Karpas-422 (cell line): ENCODE measurements around the gene UCKL1. TPM values are rescaled to one million over a fixed set of nuclear protein-coding genes. Genes with fewer than 3 reads are reported as not detected.
A peak's percentile ranks its signal among the peaks of the same experiment; 100 is the strongest.
"Not testable (repeated sequence)": the region's sequence is repeated elsewhere in the genome, so short reads cannot be mapped to it uniquely, and the experiment has no call there.

Experiments
- DNase-seq: peaks from one replicate; pipeline ENCODE4 v3.0.0-alpha.2; 2015
- H2AFZ ChIP-seq: fragments of 200-600 bp; sonication (generic); 2 replicates; pipeline ENCODE4 v1.6.1; 2014; ENCODE audit warnings: antibody characterized with exemption, low read length, mixed read lengths
- H3K27ac ChIP-seq: fragments of 200-600 bp; sonication (generic); 2 replicates; pipeline ENCODE4 v1.5.1; 2014; ENCODE audit warnings: mild to moderate bottlenecking, low read length, moderate library complexity
- H3K27me3 ChIP-seq: fragments of 200-600 bp; sonication (generic); 2 replicates; pipeline ENCODE4 v1.6.1; 2014; ENCODE audit warnings: low read length, mixed read lengths
- H3K36me3 ChIP-seq: fragments of 200-600 bp; sonication (generic); 2 replicates; pipeline ENCODE4 v1.6.1; 2014; ENCODE audit warnings: low read length, mixed read lengths; ENCODE audit not compliant: insufficient read depth
- H3K4me1 ChIP-seq: fragments of 200-600 bp; sonication (generic); 2 replicates; pipeline ENCODE4 v1.6.1; 2014; ENCODE audit warnings: mild to moderate bottlenecking, low read length, mixed read lengths
- H3K4me2 ChIP-seq: fragments of 200-600 bp; sonication (generic); 2 replicates; pipeline ENCODE4 v1.6.1; 2014; ENCODE audit warnings: low read length, low read depth, mild to moderate bottlenecking; ENCODE audit not compliant: poor library complexity, severe bottlenecking
- H3K4me3 ChIP-seq: fragments of 200-600 bp; sonication (generic); 2 replicates; pipeline ENCODE4 v1.5.1; 2014; ENCODE audit warnings: mild to moderate bottlenecking, antibody characterized with exemption, low read length, mixed read lengths
- H3K79me2 ChIP-seq: fragments of 200-600 bp; sonication (generic); 2 replicates; pipeline ENCODE4 v1.6.1; 2014; ENCODE audit warnings: mild to moderate bottlenecking, low read length, mixed read lengths
- H3K9ac ChIP-seq: fragments of 200-600 bp; sonication (generic); 2 replicates; pipeline ENCODE4 v1.6.0; 2014; ENCODE audit warnings: low read length
- H3K9me2 ChIP-seq: fragments of 200-600 bp; sonication (generic), shearing (Covaris generic); replicated peaks from 2 replicates; pipeline ENCODE4 v1.6.0; 2014; ENCODE audit warnings: mild to moderate bottlenecking, low read length, moderate library complexity; ENCODE audit not compliant: insufficient read depth
- H3K9me3 ChIP-seq: fragments of 300-700, 200-600 bp; sonication (generic); 2 replicates; pipeline ENCODE4 v1.6.1; 2014; ENCODE audit warnings: low read length, mixed read lengths
- H4K20me1 ChIP-seq: fragments of 200-600 bp; sonication (generic); 2 replicates; pipeline ENCODE4 v1.6.1; 2014; ENCODE audit warnings: mild to moderate bottlenecking, antibody characterized with exemption, low read length, low read depth; ENCODE audit not compliant: insufficient read depth
- total RNA-seq: library from RNA; depleted of rRNA; stranded (reverse); fragments of >200 nt; shearing (Covaris generic); gene quantifications from 2 replicates; pipeline ENCODE4 v1.2.3, GENCODE V29; 2014; ENCODE audit warnings: low replicate concordance

Gene UCKL1
- total RNA-seq, 1 experiment from 2014 or later: 32.3 TPM

DNA sequence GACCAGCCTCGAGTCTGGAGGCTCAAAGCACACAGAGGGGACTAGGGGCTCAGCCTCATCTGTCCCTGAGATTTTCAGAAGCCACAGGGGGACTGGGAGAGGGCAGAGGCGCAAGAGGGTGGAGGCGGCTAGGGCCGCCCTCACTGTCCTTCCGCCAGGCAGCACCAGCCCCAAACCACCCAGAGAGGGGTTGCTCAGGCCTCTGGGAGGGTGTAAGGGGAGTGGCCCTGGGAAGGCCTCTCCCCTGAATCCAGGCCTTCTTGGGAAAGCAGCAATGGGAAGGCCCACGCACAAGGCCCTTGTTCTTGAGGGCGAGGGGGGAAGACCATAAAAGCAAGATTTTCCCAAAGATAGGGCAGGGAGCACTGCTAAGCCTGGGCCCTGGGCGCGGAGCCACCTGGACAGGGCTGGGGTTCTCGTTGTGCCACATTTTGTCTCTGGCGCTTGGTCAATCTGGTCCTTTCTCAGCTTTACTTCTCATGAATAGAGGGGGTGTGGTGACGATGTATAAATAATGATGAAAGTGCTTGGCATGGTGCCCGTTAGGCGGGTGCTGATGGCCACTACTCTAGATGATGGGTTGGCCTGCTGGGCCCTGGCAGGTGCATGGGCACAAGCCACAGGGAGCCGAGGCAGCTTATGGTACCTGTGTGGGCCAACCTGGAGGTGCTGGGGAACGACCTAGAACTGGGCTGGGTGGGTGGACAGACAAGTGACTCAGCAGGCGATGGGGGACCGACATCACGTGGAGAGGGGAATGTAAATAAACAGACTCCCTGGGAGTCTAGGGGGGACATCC is 18.4 kb upstream of the UCKL1 start:
- no peaks in the 10 kb centered on the region for H3K36me3 ChIP-seq
- no peaks in the 10 kb centered on the region for H3K79me2 ChIP-seq
- H3K9ac ChIP-seq: no peak overlapping the region
- H3K27ac ChIP-seq: no peak overlapping the region
- H3K4me2 ChIP-seq: no peak overlapping the region
- no peaks in the 10 kb centered on the region for H3K9me3 ChIP-seq
- H3K27me3 ChIP-seq: no peaks in the 10 kb centered on the region
- no peak overlapping the region for H2AFZ ChIP-seq
- no peak overlapping the region for H3K4me3 ChIP-seq
- no peaks in the 10 kb centered on the region for H4K20me1 ChIP-seq
- no peaks in the 10 kb centered on the region for H3K9me2 ChIP-seq
- no peak for DNase-seq
- peaks cover 20% of the 10 kb centered on the region for H3K4me1 ChIP-seq

DNA sequence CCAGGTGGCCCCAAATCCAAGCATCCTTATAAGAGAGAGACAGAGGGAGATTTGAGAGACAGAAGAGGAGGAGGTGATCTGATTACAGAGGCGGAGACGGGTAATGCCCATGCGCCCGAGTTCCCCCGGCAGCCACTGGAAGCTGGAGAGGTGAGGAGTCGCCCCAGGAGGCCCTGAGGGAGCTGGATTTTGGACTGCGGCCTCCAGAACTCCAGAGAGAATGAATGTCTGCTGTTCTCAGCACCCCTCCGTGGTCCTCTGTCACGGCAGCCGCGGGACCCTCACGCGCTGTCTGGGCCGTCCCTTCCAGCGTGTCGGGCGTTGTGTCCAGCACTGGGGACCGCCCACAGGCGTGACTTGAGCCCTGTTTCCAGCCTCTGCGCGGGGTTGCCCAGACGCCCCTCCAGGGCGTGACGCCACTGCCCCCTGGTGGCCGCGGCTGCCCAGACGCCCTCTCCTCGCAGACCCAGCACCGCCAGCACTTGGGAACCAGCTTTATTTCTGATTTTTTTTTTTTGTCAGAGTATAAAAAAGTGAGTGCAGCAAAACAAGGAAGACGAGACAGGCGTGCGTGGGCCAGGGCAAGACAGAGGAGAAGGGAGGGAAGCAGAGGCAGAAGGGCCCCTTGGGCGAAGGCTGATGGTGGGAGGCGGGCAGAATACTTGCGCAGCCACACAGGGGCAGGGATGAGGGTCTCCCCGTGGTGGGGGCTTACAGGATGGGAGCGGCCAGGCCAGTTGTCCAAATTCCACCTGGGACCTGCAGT is 17.6 kb upstream of the UCKL1 start:
- DNase-seq: peak; percentile 92
- H3K79me2 ChIP-seq: peaks cover 4% of the 10 kb centered on the region
- no peaks in the 10 kb centered on the region for H3K9me2 ChIP-seq
- H3K27ac ChIP-seq: no peak overlapping the region
- H3K4me1 ChIP-seq: peaks cover 17% of the 10 kb centered on the region
- H3K36me3 ChIP-seq: no peaks in the 10 kb centered on the region
- no peaks in the 10 kb centered on the region for H3K27me3 ChIP-seq
- H3K4me2 ChIP-seq: peak overlapping the region; percentile 37
- no peak overlapping the region for H3K4me3 ChIP-seq
- H3K9me3 ChIP-seq: no peaks in the 10 kb centered on the region
- no peak overlapping the region for H2AFZ ChIP-seq
- H3K9ac ChIP-seq: no peak overlapping the region
- no peaks in the 10 kb centered on the region for H4K20me1 ChIP-seq

DNA sequence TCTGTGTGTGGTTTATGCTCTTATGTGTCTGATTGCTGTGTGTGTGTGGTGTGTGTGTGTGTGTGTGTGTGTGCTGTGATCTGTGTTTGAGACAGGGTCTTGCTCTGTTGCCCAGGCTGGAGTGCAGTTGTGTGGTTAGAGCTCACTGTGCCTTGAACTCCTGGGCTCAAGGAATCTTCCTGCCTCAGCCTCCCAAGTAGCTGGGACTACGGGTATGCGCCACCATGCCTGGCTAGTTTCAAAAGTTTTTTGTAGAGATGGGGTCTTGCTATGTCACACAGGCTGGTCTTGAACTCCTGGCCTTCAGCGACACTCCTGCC is 16.9 kb upstream of the UCKL1 start:
- Histone ChIP-seq H2AFZ (no peak overlapping the region), H3K36me3 (no peaks in the 10 kb centered on the region), H4K20me1 (no peaks in the 10 kb centered on the region), H3K9me2 (no peaks in the 10 kb centered on the region), H3K27ac (no peak overlapping the region), H3K79me2 (peaks cover 10% of the 10 kb centered on the region), H3K4me3 (no peak overlapping the region), H3K9ac (no peak overlapping the region), H3K4me1 (peaks cover 16% of the 10 kb centered on the region), H3K4me2 (no peak overlapping the region), H3K27me3 (no peaks in the 10 kb centered on the region), H3K9me3 (no peaks in the 10 kb centered on the region)
- no peak for DNase-seq

DNA sequence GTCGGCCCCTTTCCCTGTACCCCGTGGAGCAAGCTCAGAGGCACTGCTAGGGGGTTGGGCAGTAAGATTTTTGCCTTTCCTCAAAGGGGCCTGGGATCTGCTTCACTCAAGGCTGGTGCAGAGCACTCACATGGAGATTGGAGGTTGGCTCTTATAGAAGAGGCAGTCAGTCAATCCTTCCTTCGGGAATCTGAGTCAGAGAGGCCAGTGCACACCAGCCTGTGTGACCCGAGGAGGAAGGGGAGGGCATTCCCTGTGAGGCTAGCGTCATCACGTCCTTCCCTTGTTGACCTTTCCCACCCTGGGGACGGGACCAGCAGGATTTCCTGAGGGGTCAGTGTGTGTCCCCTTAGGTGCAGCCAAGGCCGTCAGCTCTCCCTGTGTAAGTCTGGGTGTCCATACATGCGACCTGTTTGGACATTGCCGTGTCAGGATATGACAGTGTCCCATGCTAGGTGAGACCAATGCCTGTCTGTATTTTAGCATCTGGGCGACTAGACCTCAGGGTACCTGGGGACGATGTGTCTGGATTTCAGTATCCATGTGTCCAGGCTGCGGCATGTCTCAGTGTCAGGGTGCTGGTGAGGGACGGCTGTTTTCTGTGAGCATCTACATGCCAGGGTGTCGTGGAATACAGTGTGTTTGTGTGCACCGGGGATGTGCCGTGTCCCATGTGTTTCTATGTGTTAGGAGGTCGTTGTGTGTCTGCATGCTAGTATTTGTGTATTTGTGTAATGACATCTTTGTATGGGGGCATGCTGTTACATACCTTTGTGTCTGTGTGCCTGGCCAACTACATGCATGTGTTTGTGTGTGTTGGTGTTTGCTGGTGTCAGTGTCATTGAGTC is 16.3 kb upstream of the UCKL1 start:
- Histone ChIP-seq H3K27ac (no peak overlapping the region), H4K20me1 (no peaks in the 10 kb centered on the region), H3K4me3 (no peak overlapping the region), H3K9me2 (no peaks in the 10 kb centered on the region), H3K36me3 (no peaks in the 10 kb centered on the region), H3K4me2 (no peak overlapping the region), H3K4me1 (peaks cover 13% of the 10 kb centered on the region), H2AFZ (no peak overlapping the region), H3K27me3 (no peaks in the 10 kb centered on the region), H3K9me3 (no peaks in the 10 kb centered on the region), H3K9ac (no peak overlapping the region), H3K79me2 (peaks cover 15% of the 10 kb centered on the region)
- no peak for DNase-seq

DNA sequence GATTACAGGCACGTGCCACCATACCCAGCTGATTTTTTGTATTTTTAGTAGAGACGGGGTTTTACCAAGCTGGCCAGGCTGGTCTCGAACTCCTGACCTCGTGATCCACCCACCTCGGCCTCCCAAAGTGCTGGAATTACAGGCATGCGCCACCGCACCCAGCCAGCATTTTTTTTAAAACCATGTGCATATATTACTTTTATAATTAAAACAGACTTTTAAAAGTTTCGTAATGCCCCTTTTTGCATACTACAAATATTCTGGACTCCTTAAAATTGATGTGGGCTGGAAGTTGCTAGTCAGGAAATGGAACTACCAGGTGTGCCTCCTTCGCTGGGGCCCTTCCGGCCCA is 15.7 kb upstream of the UCKL1 start:
- H3K27ac ChIP-seq, H3K27me3 ChIP-seq, H3K9me2 ChIP-seq, H4K20me1 ChIP-seq, H3K9ac ChIP-seq, H2AFZ ChIP-seq, DNase-seq, H3K4me3 ChIP-seq, H3K9me3 ChIP-seq, H3K4me2 ChIP-seq, H3K36me3 ChIP-seq: not testable (repeated sequence)
- H3K4me1 ChIP-seq: peaks cover 13% of the 10 kb centered on the region
- H3K79me2 ChIP-seq: peaks cover 15% of the 10 kb centered on the region

DNA sequence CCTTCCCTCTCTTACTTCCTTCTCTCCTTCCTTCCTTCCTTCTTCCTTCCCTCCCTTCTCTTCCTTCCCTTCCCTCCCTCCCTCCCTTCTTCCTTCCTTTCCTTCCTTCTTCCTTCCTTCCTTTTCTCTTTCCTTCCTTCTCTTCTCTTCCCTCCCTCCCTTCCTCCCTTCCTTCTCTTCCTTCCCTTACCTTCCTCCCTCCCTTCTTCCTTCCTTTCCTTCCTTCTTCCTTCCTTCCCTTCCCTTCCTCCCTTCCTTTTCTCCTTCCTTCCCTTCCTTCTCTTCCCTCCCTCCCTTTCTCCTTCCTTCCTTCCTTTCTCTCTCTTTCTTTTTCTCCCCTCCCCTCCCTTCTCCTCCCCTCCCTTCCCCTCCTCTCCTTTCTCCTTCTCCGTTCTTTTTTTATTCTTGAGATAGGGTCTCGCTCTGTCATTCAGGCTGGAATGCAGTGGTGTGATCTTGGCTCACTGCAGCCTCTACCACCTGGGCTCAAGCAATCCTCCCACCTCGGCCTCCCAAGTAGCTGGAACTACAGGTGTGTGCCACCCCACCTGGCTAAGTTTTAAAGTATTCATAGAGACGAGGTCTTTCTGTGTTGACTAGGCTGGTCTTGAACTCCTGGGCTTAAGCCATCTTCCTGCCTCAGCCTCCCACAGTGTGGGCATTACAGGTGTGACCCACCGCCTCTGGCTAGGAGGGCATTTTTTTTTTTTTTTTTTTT is 14.7 kb upstream of the UCKL1 start:
- Histone ChIP-seq H3K27ac (no peak overlapping the region), H3K9me2 (no peaks in the 10 kb centered on the region), H3K4me2 (no peak overlapping the region), H3K27me3 (no peaks in the 10 kb centered on the region), H4K20me1 (no peaks in the 10 kb centered on the region), H3K4me1 (peaks cover 13% of the 10 kb centered on the region), H3K79me2 (peaks cover 15% of the 10 kb centered on the region), H3K36me3 (no peaks in the 10 kb centered on the region), H2AFZ (no peak overlapping the region), H3K9ac (no peak overlapping the region), H3K9me3 (no peaks in the 10 kb centered on the region), H3K4me3 (no peak overlapping the region)
- no peak for DNase-seq

DNA sequence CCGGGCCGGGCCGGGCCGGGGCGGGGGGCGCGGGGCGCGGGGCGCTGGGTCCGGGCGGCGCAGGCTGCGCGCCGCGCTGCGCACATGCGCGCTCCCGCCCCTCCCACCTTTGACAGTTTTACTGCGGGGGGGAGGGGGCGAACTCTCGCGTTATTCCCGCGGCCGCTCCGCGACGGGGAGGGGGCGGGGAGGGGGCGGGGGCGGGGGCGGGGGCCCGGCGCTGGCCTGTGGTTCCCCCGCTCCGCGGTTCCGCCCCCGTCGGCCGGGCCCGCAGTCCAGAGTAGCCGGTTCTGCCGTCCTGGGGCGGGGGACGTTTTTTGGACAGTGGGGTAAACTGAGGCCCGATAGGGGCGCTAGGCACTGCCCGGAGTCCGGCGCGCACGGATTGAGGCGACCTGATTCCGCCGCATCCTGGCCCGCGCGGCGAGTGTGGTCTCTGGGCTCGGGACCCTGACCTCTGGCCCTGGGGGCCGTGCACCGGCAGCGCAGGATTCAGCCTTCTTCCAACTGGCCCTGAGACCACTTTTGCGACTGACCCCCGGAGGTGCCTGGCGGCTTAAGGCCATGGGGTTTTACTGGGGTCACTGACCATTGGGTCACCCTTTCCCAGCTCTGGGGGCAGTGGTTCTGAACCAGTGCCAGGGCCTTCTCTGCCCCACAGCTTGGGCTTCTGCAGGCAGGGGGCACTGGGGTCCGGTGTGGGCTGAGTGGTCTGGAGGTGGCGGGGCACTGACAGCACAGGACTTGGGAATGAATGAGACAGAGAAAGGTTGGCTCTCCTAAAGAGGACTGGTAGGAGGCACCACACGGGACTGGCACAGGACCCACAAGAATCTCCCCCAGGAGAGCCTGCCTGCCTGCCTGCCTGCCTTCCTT is 13.9 kb upstream of the UCKL1 start, which contains the start of gene ZNF512B:
TSS of gene ZNF512B (minus strand) at position 93 of the 876 bp plus-strand sequence. CDS start 1,980 bp downstream, outside the sequence.
- Histone ChIP-seq H3K27ac (peak within 1 kb of the TSS; percentile 53), H4K20me1 (no peaks in the 10 kb centered on the region), H3K27me3 (no peaks in the 10 kb centered on the region), H2AFZ (no peak within 1 kb of the TSS), H3K9ac (peak within 1 kb of the TSS; percentile 82), H3K36me3 (no peaks in the 10 kb centered on the region), H3K4me1 (peaks cover 13% of the 10 kb centered on the region), H3K4me3 (peak within 1 kb of the TSS; percentile 73), H3K4me2 (peak within 1 kb of the TSS; percentile 74), H3K79me2 (peaks cover 15% of the 10 kb centered on the region), H3K9me2 (no peaks in the 10 kb centered on the region), H3K9me3 (no peaks in the 10 kb centered on the region)
- peak; percentile 85 for DNase-seq
